Activated naive CD4-positive, alpha-beta T cell treated with anti-CD3 and anti-CD28 coated beads for 36 hours (primary cell): ENCODE results near the gene GATD1. TPM values are rescaled to one million over a fixed set of nuclear protein-coding genes. Genes with fewer than 3 reads are reported as not detected.

Experiments
- CTCF ChIA-PET: fragments of 350-600 bp; sonication (Branson Sonifier 250); formaldehyde crosslinking; loops from one replicate; lab custom pipeline; 2021; ENCODE audit warnings: antibody characterized with exemption; lab: Charles Lee
- DNase-seq: peaks from one replicate; pipeline ENCODE4 v3.0.0-alpha.2; 2020
- H3K27ac Mint-ChIP-seq: one replicate; pipeline ENCODE4 v1.8.0; 2021; ENCODE audit warnings: mild to moderate bottlenecking, mixed read lengths
- H3K27me3 Mint-ChIP-seq: one replicate; pipeline ENCODE4 v1.8.0; 2021; ENCODE audit warnings: low read depth, mixed read lengths
- H3K36me3 Mint-ChIP-seq: one replicate; pipeline ENCODE4 v1.8.0; 2021; ENCODE audit warnings: low read depth, mixed read lengths
- H3K4me1 Mint-ChIP-seq: one replicate; pipeline ENCODE4 v1.8.0; 2021; ENCODE audit warnings: low read depth, mixed read lengths
- H3K4me3 Mint-ChIP-seq: one replicate; pipeline ENCODE4 v1.8.0; 2021; ENCODE audit warnings: mild to moderate bottlenecking, moderate library complexity, mixed read lengths
- H3K9me3 Mint-ChIP-seq: one replicate; pipeline ENCODE4 v1.8.0; 2021; ENCODE audit warnings: mixed read lengths
- intact Hi-C: fragments of 100-400 bp; cut with micrococcal nuclease; formaldehyde crosslinking; loops from one replicate; pipeline ENCODE4 v1.15.1; 2023
- total RNA-seq, 2 experiments: library from RNA; stranded (reverse); gene quantifications; one replicate each; pipeline ENCODE4 v1.2.3, GENCODE V29; 2021

The GATD1 gene
- total RNA-seq, 2 experiments from 2014 or later: 33.0 to 34.3 TPM

- CTCF ChIA-PET: interaction anchor here (0.6 to 3.7 kb wide), 10 partner anchors 19 to 219 kb away, joined by 3 to 26 read pairs (median 3); no protein-coding TSS in a partner anchor
- H3K27me3 Mint-ChIP-seq: peaks cover 15% of the 10 kb centered on the region
- H3K4me1 Mint-ChIP-seq: peaks cover 13% of the 10 kb centered on the region
- intact Hi-C loops: loop anchor here (10.0 kb wide), 2 partner anchors 419 to 519 kb away; partner anchors contain the start of genes BET1L, IFITM2 and RIC8A
- H3K27ac Mint-ChIP-seq: no peak overlapping the region
- DNase-seq: no peak
- no peak overlapping the region for H3K4me3 Mint-ChIP-seq
- no peaks in the 10 kb centered on the region for H3K9me3 Mint-ChIP-seq
- no peaks in the 10 kb centered on the region for H3K36me3 Mint-ChIP-seq
Observed at GRCh38 chr11:724049-724777, 53.1 kb downstream of the GATD1 start.

GRCh38 chr11:723120-723883 lies 54.0 kb downstream of the GATD1 start:
- CTCF ChIA-PET: interaction anchor here (0.8 to 3.7 kb wide), 18 partner anchors 8 to 205 kb away, joined by 3 to 26 read pairs (median 4); partner anchors contain the start of gene TMEM80
- DNase-seq: peak; percentile 70
- Mint-ChIP-seq H3K36me3 (no peaks in the 10 kb centered on the region), H3K27ac (no peak overlapping the region), H3K4me1 (peaks cover 13% of the 10 kb centered on the region), H3K9me3 (no peaks in the 10 kb centered on the region), H3K27me3 (peaks cover 16% of the 10 kb centered on the region), H3K4me3 (peak overlapping the region; percentile 18)
- intact Hi-C loops: loop anchor here (1.0 to 10.0 kb wide), 6 partner anchors 28 to 519 kb away; partner anchors contain the start of genes BET1L, DEAF1, IFITM2 and RIC8A

- Mint-ChIP-seq H3K4me3 (no peak overlapping the region), H3K9me3 (no peaks in the 10 kb centered on the region), H3K27ac (no peak overlapping the region), H3K36me3 (no peaks in the 10 kb centered on the region), H3K27me3 (peaks cover 16% of the 10 kb centered on the region), H3K4me1 (peaks cover 13% of the 10 kb centered on the region)
- CTCF ChIA-PET: interaction anchor here (0.8 to 3.7 kb wide), 11 partner anchors 9 to 204 kb away, joined by 3 to 26 read pairs (median 4); partner anchors contain the start of gene TMEM80
- no peak for DNase-seq
- intact Hi-C loops: loop anchor here (2.0 to 10.0 kb wide), 3 partner anchors 74 to 518 kb away; partner anchors contain the start of genes BET1L, IFITM2 and RIC8A
Observed at GRCh38 chr11:722346-722811, 54.9 kb downstream of the GATD1 start.

- Mint-ChIP-seq H3K27me3 (peaks cover 16% of the 10 kb centered on the region), H3K9me3 (no peaks in the 10 kb centered on the region), H3K4me3 (no peak overlapping the region), H3K36me3 (no peaks in the 10 kb centered on the region), H3K27ac (no peak overlapping the region), H3K4me1 (peaks cover 13% of the 10 kb centered on the region)
- CTCF ChIA-PET: interaction anchor here (1.1 to 3.7 kb wide), 8 partner anchors 10 to 167 kb away, joined by 3 to 26 read pairs (median 6); partner anchors contain the start of gene TMEM80
- DNase-seq: peak; percentile 54
- intact Hi-C loops: loop anchor here (2.0 to 10.0 kb wide), 3 partner anchors 75 to 517 kb away; partner anchors contain the start of genes BET1L, IFITM2 and RIC8A
Observed at GRCh38 chr11:721741-722345, 55.4 kb downstream of the GATD1 start.

- H3K9me3 Mint-ChIP-seq: no peaks in the 10 kb centered on the region
- no peak overlapping the region for H3K4me3 Mint-ChIP-seq
- no peaks in the 10 kb centered on the region for H3K36me3 Mint-ChIP-seq
- H3K4me1 Mint-ChIP-seq: peaks cover 10% of the 10 kb centered on the region
- CTCF ChIA-PET: interaction anchor here (1.5 to 3.7 kb wide), 3 partner anchors 10 to 167 kb away, joined by 4 to 26 read pairs (median 7); no protein-coding TSS in a partner anchor
- no peak for DNase-seq
- H3K27me3 Mint-ChIP-seq: peaks cover 16% of the 10 kb centered on the region
- intact Hi-C loops: loop anchor here (10.0 kb wide), 2 partner anchors 416 to 516 kb away; partner anchors contain the start of genes BET1L, IFITM2 and RIC8A
- no peak overlapping the region for H3K27ac Mint-ChIP-seq
Observed at GRCh38 chr11:721247-721740, 56.0 kb downstream of the GATD1 start.

- no peaks in the 10 kb centered on the region for H3K9me3 Mint-ChIP-seq
- no peaks in the 10 kb centered on the region for H3K36me3 Mint-ChIP-seq
- CTCF ChIA-PET: interaction anchor here (0.9 kb wide), 1 partner anchor 59 kb away, joined by 3 read pairs; no protein-coding TSS in a partner anchor
- DNase-seq: peak; percentile 64
- H3K4me1 Mint-ChIP-seq: peaks cover 10% of the 10 kb centered on the region
- no peak overlapping the region for H3K4me3 Mint-ChIP-seq
- H3K27me3 Mint-ChIP-seq: peaks cover 16% of the 10 kb centered on the region
- intact Hi-C loops: loop anchor here (10.0 kb wide), 2 partner anchors 416 to 516 kb away; partner anchors contain the start of genes BET1L, IFITM2 and RIC8A
- no peak overlapping the region for H3K27ac Mint-ChIP-seq
Observed at GRCh38 chr11:720642-721246, 56.5 kb downstream of the GATD1 start.

- CTCF ChIA-PET: interaction anchor here (0.9 kb wide), 1 partner anchor 58 kb away, joined by 3 read pairs; no protein-coding TSS in a partner anchor
- H3K27me3 Mint-ChIP-seq: peaks cover 16% of the 10 kb centered on the region
- H3K9me3 Mint-ChIP-seq: no peaks in the 10 kb centered on the region
- intact Hi-C loops: loop anchor here (10.0 kb wide), 2 partner anchors 415 to 515 kb away; partner anchors contain the start of genes BET1L, IFITM2 and RIC8A
- H3K4me3 Mint-ChIP-seq: no peak overlapping the region
- peaks cover 10% of the 10 kb centered on the region for H3K4me1 Mint-ChIP-seq
- no peak for DNase-seq
- no peaks in the 10 kb centered on the region for H3K36me3 Mint-ChIP-seq
- no peak overlapping the region for H3K27ac Mint-ChIP-seq
Observed at GRCh38 chr11:720017-720641, 57.2 kb downstream of the GATD1 start.

- peaks cover 16% of the 10 kb centered on the region for H3K27me3 Mint-ChIP-seq
- DNase-seq: no peak
- CTCF ChIA-PET: no interaction called here
- peaks cover 2% of the 10 kb centered on the region for H3K9me3 Mint-ChIP-seq
- no peaks in the 10 kb centered on the region for H3K36me3 Mint-ChIP-seq
- intact Hi-C loops: loop anchor here (10.0 kb wide), 2 partner anchors 415 to 515 kb away; partner anchors contain the start of genes BET1L, IFITM2 and RIC8A
- H3K4me3 Mint-ChIP-seq: peak overlapping the region; percentile 24
- H3K27ac Mint-ChIP-seq: no peak overlapping the region
- H3K4me1 Mint-ChIP-seq: peaks cover 10% of the 10 kb centered on the region
Observed at GRCh38 chr11:719214-720016, 57.9 kb downstream of the GATD1 start.
